HG03045 (cell line): ENCODE data around the gene MRPS26.
"Not testable (repeated sequence)": the region's sequence is repeated elsewhere in the genome, so short reads cannot be mapped to it uniquely, and the experiment has no call there.

ENCODE experiments used
- ATAC-seq: cut with Tn5 transposase; IDR thresholded peaks from one replicate; pipeline ENCODE4 v1.9.1; 2021; ENCODE audit warnings: mild to moderate bottlenecking, moderate library complexity; ENCODE audit not compliant: unreplicated experiment

MRPS26 gene

GRCh38 chr20:3072530-3073250 lies 26.8 kb downstream of the MRPS26 start:
- ATAC-seq = no peak

- ATAC-seq = not testable (repeated sequence)
These were observed 27.4 kb downstream of the MRPS26 start for GRCh38 chr20:3073251-3073643.

DNA sequence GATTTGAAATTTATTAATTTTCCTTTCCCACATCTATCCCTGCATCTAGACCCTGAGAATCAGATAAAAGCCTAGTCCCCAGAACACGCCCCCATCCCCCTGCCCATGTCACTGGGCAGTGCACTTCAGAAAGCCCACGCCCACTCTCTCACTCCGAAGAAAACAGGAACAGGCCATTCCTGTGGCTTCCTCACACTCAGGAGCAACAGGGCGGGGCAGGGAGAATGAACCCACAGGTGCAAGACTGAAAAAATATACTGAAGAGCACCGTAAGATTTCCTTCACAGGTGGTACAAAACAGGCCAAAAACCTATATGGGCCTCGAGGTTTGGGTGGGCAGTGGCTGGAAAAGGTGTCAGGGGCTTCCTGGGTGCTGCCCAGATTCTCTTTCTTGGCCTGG lies 29.0 kb downstream of the MRPS26 start:
- no peak for ATAC-seq

GRCh38 chr20:3075315-3075714 lies 29.5 kb downstream of the MRPS26 start:
- ATAC-seq = not testable (repeated sequence)

DNA sequence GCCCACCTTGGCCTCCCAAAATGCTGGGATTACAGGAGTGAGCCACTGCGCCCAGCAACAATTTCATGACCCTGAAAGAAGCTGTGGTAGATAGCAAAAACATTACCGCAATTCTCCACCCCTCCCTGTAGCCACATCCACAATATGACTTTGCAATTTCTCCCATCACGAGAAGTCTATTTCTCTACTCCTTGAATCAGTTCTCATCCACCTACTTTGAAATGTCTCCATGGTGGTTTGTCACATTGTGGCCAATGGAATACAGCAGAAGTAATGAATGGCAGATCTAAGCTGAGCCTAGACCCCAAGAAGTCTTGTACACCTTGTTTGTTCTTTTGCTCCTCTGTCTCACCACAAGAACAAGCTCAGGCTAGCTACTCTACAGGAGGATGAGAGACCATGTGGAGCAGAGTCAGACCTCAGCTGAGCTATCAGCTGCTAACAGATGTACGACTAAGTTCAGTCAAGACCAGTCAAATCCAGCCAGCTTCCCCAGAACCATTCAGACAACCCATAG lies 31.8 kb downstream of the MRPS26 start:
- ATAC-seq = no peak

DNA sequence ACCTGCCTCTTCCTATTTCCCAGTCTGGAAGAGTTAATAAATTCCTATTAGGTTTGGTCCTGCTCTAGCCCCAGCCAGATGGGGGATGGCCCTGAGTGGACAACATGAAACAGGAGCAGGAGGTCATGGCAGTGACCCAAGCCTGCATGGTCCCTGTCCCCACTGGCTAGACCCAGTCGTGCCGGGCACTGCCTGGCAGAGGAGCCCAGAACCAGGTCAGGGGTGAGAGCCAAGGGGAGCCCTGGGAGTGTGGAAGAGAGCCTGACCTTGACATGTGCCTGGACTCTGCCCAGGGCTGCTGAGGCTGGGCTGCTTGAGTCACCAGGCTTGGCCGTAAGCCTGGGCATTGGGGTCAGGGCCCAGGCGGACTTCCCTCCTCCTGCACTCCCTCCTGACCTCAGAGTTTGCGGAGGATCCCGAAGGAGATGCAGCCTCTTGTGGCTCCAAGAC lies 35.1 kb downstream of the MRPS26 start:
- ATAC-seq = no peak

GRCh38 chr20:3081641-3082040 lies 35.8 kb downstream of the MRPS26 start:
- ATAC-seq = no peak

- ATAC-seq = no peak
These were observed 36.6 kb downstream of the MRPS26 start for GRCh38 chr20:3082306-3082951.

- no peak for ATAC-seq
These were observed 37.4 kb downstream of the MRPS26 start for GRCh38 chr20:3082955-3083952.

- no peak for ATAC-seq
These were observed 38.6 kb downstream of the MRPS26 start, which contains the start of gene AVP for GRCh38 chr20:3084283-3084985. Gene AVP, minus strand, starts transcription at chr20:3084724. Its CDS starts 50 bp downstream, at chr20:3084674.

- ATAC-seq = no peak
These were observed 39.1 kb downstream of the MRPS26 start for GRCh38 chr20:3084986-3085360.

GRCh38 chr20:3085571-3086072 lies 39.8 kb downstream of the MRPS26 start:
- ATAC-seq = no peak

- no peak for ATAC-seq
These were observed 42.2 kb downstream of the MRPS26 start for GRCh38 chr20:3088031-3088430.

- ATAC-seq = no peak
These were observed 44.7 kb downstream of the MRPS26 start for GRCh38 chr20:3090565-3090964.

DNA sequence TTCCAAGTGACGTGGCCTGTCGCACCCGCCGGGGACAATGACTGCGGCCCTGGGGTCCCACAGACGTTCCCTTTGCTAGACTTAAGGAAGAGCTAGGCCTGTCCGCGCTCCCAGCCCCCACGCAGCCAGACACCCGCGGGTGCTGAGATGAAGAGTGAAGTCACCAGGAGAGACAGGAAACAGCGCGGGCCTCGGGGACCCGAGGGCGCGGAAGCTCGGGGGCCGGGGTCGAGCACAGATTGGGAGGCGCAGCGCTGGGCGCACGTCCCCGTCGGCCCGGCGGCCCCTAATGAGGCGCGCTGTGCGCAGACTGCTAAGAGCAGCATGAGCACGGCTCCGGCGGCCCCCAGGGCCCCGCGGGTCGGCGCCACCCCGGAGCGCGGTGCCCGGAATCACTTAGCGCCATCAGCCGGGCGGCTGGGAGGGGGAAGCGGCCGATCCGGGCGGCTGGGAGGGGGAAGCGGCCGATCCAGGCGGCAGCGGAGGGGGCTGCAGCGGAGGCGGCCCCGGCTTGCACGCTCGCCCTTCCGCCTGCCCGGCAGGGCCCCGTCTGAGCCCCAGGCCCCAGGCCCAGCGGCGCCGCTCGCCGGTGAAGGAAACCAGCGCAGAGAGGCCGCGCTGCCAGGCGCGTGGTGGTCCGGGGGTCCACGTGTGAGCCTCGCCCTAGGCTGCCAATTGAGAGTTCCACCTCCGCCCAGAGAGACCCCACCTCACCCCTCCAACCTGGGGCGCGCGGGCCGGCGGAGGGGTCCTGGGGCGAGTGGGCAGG lies 46.9 kb downstream of the MRPS26 start:
- no peak for ATAC-seq

- ATAC-seq = no peak
These were observed 48.1 kb downstream of the MRPS26 start for GRCh38 chr20:3093861-3094361.

DNA sequence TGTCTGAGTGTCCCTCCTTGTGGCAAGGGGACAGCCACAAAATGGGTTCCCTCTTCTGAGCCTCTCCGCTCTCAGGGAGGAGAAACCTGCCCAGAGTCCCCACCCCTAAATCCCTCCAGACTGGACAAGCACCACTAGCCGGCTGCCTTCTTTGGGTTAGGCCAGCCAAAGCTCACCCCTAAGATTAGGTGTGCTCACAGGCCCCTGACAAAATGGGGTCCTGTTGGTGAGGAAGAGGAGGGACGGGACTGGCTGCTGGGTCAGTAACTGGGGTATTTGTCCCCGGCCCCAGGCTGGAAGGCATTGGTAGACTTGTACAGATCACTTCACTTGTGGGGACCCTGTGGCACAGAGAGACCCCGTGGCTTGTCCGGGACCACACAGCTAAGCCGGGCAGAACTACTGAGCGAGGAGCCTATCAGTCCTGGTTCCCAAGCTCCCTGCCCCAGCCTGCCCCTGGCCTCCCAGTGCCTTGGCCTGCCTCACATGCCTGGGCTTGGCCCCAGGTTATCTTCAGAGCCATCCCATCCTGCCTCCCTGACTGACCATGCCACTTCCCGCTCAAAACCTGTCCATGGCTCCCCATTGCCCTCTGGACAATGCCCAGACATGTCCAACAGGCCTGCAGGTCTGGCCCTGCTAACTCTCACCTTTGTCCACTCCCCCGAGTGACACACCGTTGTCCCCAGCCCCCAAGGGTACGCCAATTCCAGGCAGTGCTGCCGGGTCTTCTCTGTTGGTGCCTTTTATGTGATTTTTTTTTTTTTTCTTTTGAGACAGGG lies 49.2 kb downstream of the MRPS26 start:
- no peak for ATAC-seq
